Activated B cell treated with CpG ODN at 0.5 μM for 24 hours (primary cell): ENCODE results near the gene GMNN. TPM values are rescaled to one million over a fixed set of nuclear protein-coding genes. Genes with fewer than 3 reads are reported as not detected.

Source experiments
- ATAC-seq: fragments of 200-7000 bp; cut with Tn5 transposase; one replicate; pipeline ENCODE4 v1.10.0; 2021; ENCODE audit warnings: low read depth, mild to moderate bottlenecking, moderate library complexity
- CTCF ChIA-PET: fragments of 350-600 bp; sonication (Branson Sonifier 250); formaldehyde crosslinking; loops from one replicate; lab custom pipeline; 2021; ENCODE audit warnings: antibody characterized with exemption; lab: Charles Lee
- POLR2A ChIA-PET: fragments of 350-600 bp; sonication (Branson Sonifier 250); formaldehyde crosslinking; loops from one replicate; lab custom pipeline; 2021; ENCODE audit warnings: antibody characterized with exemption; lab: Charles Lee
- DNase-seq: peaks from one replicate; pipeline ENCODE4 v3.0.0; 2022
- H3K27ac Mint-ChIP-seq: one replicate; pipeline ENCODE4 v1.8.0; 2020; ENCODE audit warnings: mixed read lengths
- H3K27me3 Mint-ChIP-seq: one replicate; pipeline ENCODE4 v1.8.0; 2021; ENCODE audit warnings: mixed read lengths
- H3K36me3 Mint-ChIP-seq: one replicate; pipeline ENCODE4 v1.8.0; 2021; ENCODE audit warnings: low read depth, mixed read lengths
- H3K4me1 Mint-ChIP-seq: one replicate; pipeline ENCODE4 v1.8.0; 2021; ENCODE audit warnings: mixed read lengths
- H3K4me3 Mint-ChIP-seq: one replicate; pipeline ENCODE4 v1.8.0; 2020; ENCODE audit warnings: mild to moderate bottlenecking, mixed read lengths
- H3K9me3 Mint-ChIP-seq: one replicate; pipeline ENCODE4 v1.8.0; 2020; ENCODE audit warnings: mixed read lengths
- CTCF ChIP-seq: fragments of 200-600 bp; IDR thresholded peaks from one replicate; pipeline ENCODE4 v1.8.0; 2022; ENCODE audit warnings: antibody characterized with exemption, mild to moderate bottlenecking
- intact Hi-C: fragments of 100-400 bp; cut with micrococcal nuclease; formaldehyde crosslinking; loops from one replicate; pipeline ENCODE4 v1.15.1; 2024
- total RNA-seq: library from RNA; stranded (reverse); gene quantifications from 2 replicates; pipeline ENCODE4 v1.2.3, GENCODE V29; 2022

GMNN gene
- total RNA-seq, 1 donor from 2014 or later: 14.5 TPM

GRCh38 chr6:24755279-24755678, 19.5 kb upstream of the GMNN start:
- no peak for TF ChIP-seq CTCF
- ChIA-PET CTCF (no interaction called here), POLR2A (no interaction called here)
- Mint-ChIP-seq H3K27me3 (peaks cover 4% of the 10 kb centered on the region), H3K36me3 (no peaks in the 10 kb centered on the region), H3K27ac (no peak overlapping the region), H3K4me1 (no peaks in the 10 kb centered on the region), H3K9me3 (peaks cover 2% of the 10 kb centered on the region), H3K4me3 (no peak overlapping the region)
- intact Hi-C loops: no loop called here
- DNase-seq: no peak
- no peak for ATAC-seq

GRCh38 chr6:24757611-24758010, 17.1 kb upstream of the GMNN start:
- Mint-ChIP-seq H3K36me3 (no peaks in the 10 kb centered on the region), H3K27me3 (no peaks in the 10 kb centered on the region), H3K4me1 (no peaks in the 10 kb centered on the region), H3K9me3 (peaks cover 4% of the 10 kb centered on the region), H3K4me3 (no peak overlapping the region), H3K27ac (no peak overlapping the region)
- intact Hi-C loops: no loop called here
- CTCF ChIA-PET: no interaction called here
- POLR2A ChIA-PET: no interaction called here
- ATAC-seq (no peak), DNase-seq (no peak)
- TF ChIP-seq CTCF: no peak

- Mint-ChIP-seq H3K4me3 (no peak overlapping the region), H3K27me3 (no peaks in the 10 kb centered on the region), H3K9me3 (peaks cover 2% of the 10 kb centered on the region), H3K36me3 (no peaks in the 10 kb centered on the region), H3K27ac (no peak overlapping the region), H3K4me1 (no peaks in the 10 kb centered on the region)
- TF ChIP-seq CTCF: no peak
- ChIA-PET CTCF (interaction anchor here (2.5 kb wide), 1 partner anchor 179 kb away, joined by 8 read pairs; no protein-coding TSS in a partner anchor), POLR2A (interaction anchor here (1.0 kb wide), 1 partner anchor 326 kb away, joined by 3 read pairs; no protein-coding TSS in a partner anchor)
- no peak for DNase-seq
- no peak for ATAC-seq
- intact Hi-C loops: no loop called here
Observed at GRCh38 chr6:24759718-24760117, 15.0 kb upstream of the GMNN start.

- H3K27me3 Mint-ChIP-seq: no peaks in the 10 kb centered on the region
- no peak for DNase-seq
- intact Hi-C loops: no loop called here
- H3K9me3 Mint-ChIP-seq: peaks cover 2% of the 10 kb centered on the region
- no peak for ATAC-seq
- H3K4me1 Mint-ChIP-seq: no peaks in the 10 kb centered on the region
- ChIA-PET POLR2A (no interaction called here), CTCF (interaction anchor here (2.5 kb wide), 1 partner anchor 179 kb away, joined by 8 read pairs; no protein-coding TSS in a partner anchor)
- no peak for TF ChIP-seq CTCF
- no peak overlapping the region for H3K27ac Mint-ChIP-seq
- no peaks in the 10 kb centered on the region for H3K36me3 Mint-ChIP-seq
- no peak overlapping the region for H3K4me3 Mint-ChIP-seq
Observed at GRCh38 chr6:24760210-24760609, 14.5 kb upstream of the GMNN start.

- Mint-ChIP-seq H3K4me3 (no peak overlapping the region), H3K9me3 (peaks cover 2% of the 10 kb centered on the region), H3K4me1 (no peaks in the 10 kb centered on the region), H3K27me3 (no peaks in the 10 kb centered on the region), H3K27ac (no peak overlapping the region), H3K36me3 (no peaks in the 10 kb centered on the region)
- ChIA-PET CTCF (interaction anchor here (2.5 kb wide), 1 partner anchor 181 kb away, joined by 8 read pairs; no protein-coding TSS in a partner anchor), POLR2A (interaction anchor here (0.8 kb wide), 1 partner anchor 40 kb away, joined by 4 read pairs; no protein-coding TSS in a partner anchor)
- ATAC-seq: no peak
- no peak for TF ChIP-seq CTCF
- DNase-seq: no peak
- intact Hi-C loops: no loop called here
Observed at GRCh38 chr6:24761193-24761835, 13.4 kb upstream of the GMNN start.
